PC-9 (cell line): ENCODE data around the gene SNCAIP. TPM values are rescaled to one million over a fixed set of nuclear protein-coding genes. Genes with fewer than 3 reads are reported as not detected.
"Not testable (repeated sequence)": the region's sequence is repeated elsewhere in the genome, so short reads cannot be mapped to it uniquely, and the experiment has no call there.

Experiments
- BruUV-seq: library from RNA; stranded (reverse); fragments of 400-500 nt; replicated peaks from 2 replicates; lab custom pipeline; 2021; lab: Mats Ljungman, UMichigan
- CTCF ChIA-PET: fragments of 300-600 bp; sonication (Branson Sonifier 250); formaldehyde crosslinking; loops from one replicate; lab custom pipeline; 2022; ENCODE audit warnings: antibody characterized with exemption; lab: Charles Lee
- POLR2A ChIA-PET: fragments of 300-600 bp; sonication (Branson Sonifier 250); formaldehyde crosslinking; loops from one replicate; lab custom pipeline; 2022; ENCODE audit warnings: antibody characterized with exemption; ENCODE audit not compliant: unreplicated experiment; lab: Charles Lee
- DNase-seq, 2 experiments: peaks; one replicate each; pipeline versions ENCODE4 v3.0.0 to v3.0.0-alpha.2; 2015 to 2022; ENCODE audit warnings: mixed read lengths in 1 of 2
- H2AFZ ChIP-seq: fragments of 200-600 bp; sonication (generic); 2 replicates; pipeline ENCODE4 v1.8.1; 2017; ENCODE audit warnings: antibody characterized with exemption
- H3F3A ChIP-seq: fragments of 200-600 bp; sonication (generic); 2 replicates; pipeline ENCODE4 v1.8.1; 2017; ENCODE audit warnings: antibody characterized with exemption, mild to moderate bottlenecking, low read depth; ENCODE audit not compliant: insufficient read depth
- H3K27ac ChIP-seq: fragments of 200-600 bp; sonication (generic); 2 replicates; pipeline ENCODE4 v1.6.1; 2016; ENCODE audit warnings: mixed run types
- H3K27me3 ChIP-seq: fragments of 200-600 bp; sonication (generic); 2 replicates; pipeline ENCODE4 v1.6.1; 2016; ENCODE audit warnings: low read depth, mixed run types; ENCODE audit not compliant: insufficient read depth
- H3K36me3 ChIP-seq: fragments of 200-600 bp; sonication (generic); 2 replicates; pipeline ENCODE4 v1.6.1; 2016; ENCODE audit warnings: low read depth, mixed run types
- H3K4me1 ChIP-seq: fragments of 200-600 bp; sonication (generic); replicated peaks from 2 replicates; pipeline ENCODE4 v1.6.1; 2016; ENCODE audit warnings: mixed run types; ENCODE audit not compliant: insufficient read depth
- H3K4me2 ChIP-seq: fragments of 200-600 bp; sonication (generic); 2 replicates; pipeline ENCODE4 v1.6.1; 2017; ENCODE audit warnings: mixed run types
- H3K4me3 ChIP-seq: fragments of 200-600 bp; sonication (generic); 2 replicates; pipeline ENCODE4 v1.6.1; 2016; ENCODE audit warnings: mixed run types
- H3K79me2 ChIP-seq: fragments of 200-600 bp; sonication (generic); 2 replicates; pipeline ENCODE4 v1.6.1; 2017; ENCODE audit warnings: low read depth, mixed run types
- H3K9me2 ChIP-seq: fragments of 200-600 bp; sonication (generic); 2 replicates; pipeline ENCODE4 v1.8.1; 2017; ENCODE audit warnings: mild to moderate bottlenecking; ENCODE audit not compliant: insufficient read depth
- H3K9me3 ChIP-seq: fragments of 200-600 bp; sonication (generic); 2 replicates; pipeline ENCODE4 v1.8.1; 2016; ENCODE audit warnings: low read depth; ENCODE audit not compliant: insufficient read depth
- H4K20me1 ChIP-seq: fragments of 200-600 bp; sonication (generic); 2 replicates; pipeline ENCODE4 v1.8.1; 2017; ENCODE audit not compliant: insufficient read depth
- CTCF ChIP-seq: fragments of 200-600 bp; sonication (generic); conservative IDR thresholded peaks from 2 replicates; pipeline ENCODE4 v1.6.1; 2017; ENCODE audit warnings: mixed run types, antibody characterized with exemption, mild to moderate bottlenecking, moderate library complexity
- EZH2 ChIP-seq: fragments of 200-600 bp; sonication (generic); IDR thresholded peaks from 2 replicates; pipeline ENCODE4 v1.8.0; 2017; ENCODE audit warnings: antibody characterized with exemption, low read depth
- intact Hi-C: fragments of 100-400 bp; cut with micrococcal nuclease; formaldehyde crosslinking; loops from one replicate; pipeline ENCODE4 v1.10.0; 2022; ENCODE audit not compliant: unreplicated experiment
- total RNA-seq: library from RNA; stranded (reverse); gene quantifications from 2 replicates; pipeline ENCODE4 v1.2.3, GENCODE V29; 2021

Gene SNCAIP
- total RNA-seq, 1 experiment from 2014 or later, result not detected

DNA sequence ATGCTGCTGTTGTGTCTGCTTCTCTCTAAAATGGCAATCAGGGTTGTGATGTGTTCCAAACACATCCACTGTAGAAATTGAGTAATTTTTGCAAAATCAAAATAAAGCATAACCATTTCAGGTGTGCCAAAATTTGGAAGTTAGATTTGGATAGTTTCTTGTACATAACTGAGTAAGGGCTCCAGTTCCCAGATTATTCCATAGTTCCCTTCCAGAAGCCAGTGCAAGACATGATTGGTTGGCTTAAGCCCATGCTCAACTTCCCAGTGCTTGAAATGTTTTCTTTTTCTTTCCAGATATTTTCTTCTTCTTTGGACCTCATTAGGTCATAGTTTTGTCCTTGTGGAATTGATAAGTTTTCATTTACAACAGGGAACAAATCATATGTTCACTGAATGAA is 64.2 kb downstream of the SNCAIP start:
- Histone ChIP-seq H3K4me1 (no peaks in the 10 kb centered on the region), H3K4me2 (no peak overlapping the region), H3K9me2 (no peaks in the 10 kb centered on the region), H2AFZ (no peak overlapping the region), H3K36me3 (no peaks in the 10 kb centered on the region), H3K9me3 (no peaks in the 10 kb centered on the region), H3K4me3 (no peak overlapping the region), H4K20me1 (no peaks in the 10 kb centered on the region), H3K79me2 (no peaks in the 10 kb centered on the region), H3F3A (no peaks in the 10 kb centered on the region), H3K27ac (no peak overlapping the region), H3K27me3 (no peaks in the 10 kb centered on the region)
- BruUV-seq, result no TSS peak
- CTCF ChIA-PET, result no interaction called here
- POLR2A ChIA-PET, result no interaction called here
- intact Hi-C loops, result no loop called here
- no peak for DNase-seq
- TF ChIP-seq CTCF (no peak), EZH2 (no peak)

DNA sequence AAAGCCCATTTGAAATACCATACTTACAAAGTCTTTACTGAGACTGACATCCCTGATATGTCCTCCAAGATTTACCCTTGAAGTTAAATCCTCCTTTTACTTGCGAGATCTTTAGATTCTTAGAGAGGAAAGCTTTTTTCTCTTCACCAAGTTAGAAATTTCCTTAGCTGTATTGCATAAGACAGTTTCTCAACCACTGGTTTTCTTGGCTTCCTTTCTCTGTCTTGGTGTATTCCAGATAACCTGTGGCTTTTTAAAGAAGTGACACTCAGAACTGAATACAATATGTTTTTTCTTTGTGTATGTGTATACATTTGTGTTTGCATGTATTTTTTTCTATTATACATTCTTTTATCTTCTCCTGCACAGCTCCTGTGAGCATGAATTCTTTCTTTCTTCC is 65.0 kb downstream of the SNCAIP start:
- no peaks in the 10 kb centered on the region for H3K9me3 ChIP-seq

DNA sequence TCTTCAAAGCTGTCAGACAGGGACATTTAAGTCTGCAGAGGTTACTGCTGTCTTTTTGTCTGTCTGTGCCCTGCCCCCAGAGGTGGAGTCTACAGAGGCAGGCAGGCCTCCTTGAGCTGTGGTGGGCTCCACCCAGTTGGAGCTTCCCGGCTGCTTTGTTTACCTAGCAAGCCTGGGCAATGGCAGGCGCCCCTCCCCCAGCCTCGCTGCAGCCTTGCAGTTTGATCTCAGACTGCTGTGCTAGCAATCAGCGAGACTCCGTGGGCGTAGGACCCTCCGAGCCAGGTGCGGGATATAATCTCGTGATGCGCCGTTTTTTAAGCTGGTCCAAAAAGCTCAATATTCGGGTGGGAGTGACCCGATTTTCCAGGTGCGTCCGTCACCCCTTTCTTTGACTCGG is 70.9 kb downstream of the SNCAIP start:
- H2AFZ ChIP-seq, POLR2A ChIA-PET, H4K20me1 ChIP-seq, H3K4me2 ChIP-seq, H3K36me3 ChIP-seq, H3F3A ChIP-seq, H3K4me3 ChIP-seq, H3K4me1 ChIP-seq, H3K27ac ChIP-seq, DNase-seq, intact Hi-C loops, H3K79me2 ChIP-seq, H3K27me3 ChIP-seq, H3K9me2 ChIP-seq, H3K9me3 ChIP-seq, CTCF ChIA-PET, BruUV-seq: not testable (repeated sequence)

More for the DNA sequence above, 65.0 kb downstream of the SNCAIP start:
- Histone ChIP-seq H2AFZ (no peak overlapping the region), H3F3A (no peaks in the 10 kb centered on the region), H3K4me3 (no peak overlapping the region), H3K4me2 (no peak overlapping the region), H3K9me2 (no peaks in the 10 kb centered on the region), H3K27me3 (no peaks in the 10 kb centered on the region), H3K79me2 (no peaks in the 10 kb centered on the region), H3K27ac (no peak overlapping the region), H3K36me3 (no peaks in the 10 kb centered on the region), H4K20me1 (no peaks in the 10 kb centered on the region), H3K4me1 (no peaks in the 10 kb centered on the region)
- BruUV-seq, result no TSS peak
- POLR2A ChIA-PET, result no interaction called here
- no peak for TF ChIP-seq CTCF
- no peak for TF ChIP-seq EZH2
- intact Hi-C loops, result no loop called here
- CTCF ChIA-PET, result no interaction called here
- DNase-seq, result no peak

DNA sequence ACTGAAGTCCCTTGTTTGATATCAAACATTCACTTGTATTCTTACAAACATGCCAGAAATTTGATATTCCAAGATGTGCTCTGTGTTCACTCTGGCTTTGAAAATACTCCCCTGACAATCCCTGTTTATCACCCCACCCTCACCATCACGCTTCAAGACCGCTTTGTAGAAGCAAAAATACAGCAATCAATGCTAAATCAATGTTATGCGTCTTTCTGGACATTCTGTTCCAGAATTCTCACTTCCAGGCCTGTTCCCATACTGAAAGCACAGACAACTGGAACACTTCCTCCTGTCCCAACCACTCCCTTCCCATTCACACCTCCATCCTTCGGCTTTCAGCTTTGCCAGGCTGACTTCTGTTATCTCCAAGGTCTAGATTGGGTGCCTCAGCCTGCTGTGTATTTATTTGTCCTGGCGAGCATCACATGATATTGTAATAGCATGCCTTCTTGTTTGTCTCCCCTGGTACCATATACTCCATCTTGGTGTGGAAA is 72.8 kb downstream of the SNCAIP start:
- no peak overlapping the region for H3K4me2 ChIP-seq
- H2AFZ ChIP-seq, result no peak overlapping the region
- no peak overlapping the region for H3K4me3 ChIP-seq
- H4K20me1 ChIP-seq, result no peaks in the 10 kb centered on the region
- ChIA-PET POLR2A (no interaction called here), CTCF (no interaction called here)
- H3K27me3 ChIP-seq, result no peaks in the 10 kb centered on the region
- no peaks in the 10 kb centered on the region for H3K9me3 ChIP-seq
- H3F3A ChIP-seq, result no peaks in the 10 kb centered on the region
- TF ChIP-seq EZH2, result no peak
- no peak for TF ChIP-seq CTCF
- intact Hi-C loops, result no loop called here
- no peaks in the 10 kb centered on the region for H3K9me2 ChIP-seq
- no peak overlapping the region for H3K27ac ChIP-seq
- no peaks in the 10 kb centered on the region for H3K4me1 ChIP-seq
- no peaks in the 10 kb centered on the region for H3K79me2 ChIP-seq
- DNase-seq, result no peak
- no peaks in the 10 kb centered on the region for H3K36me3 ChIP-seq
- no TSS peak for BruUV-seq
